OCI-LY3 (cell line): Measurements from ENCODE around the gene NLRC3.

Source experiments
- H2AFZ ChIP-seq: fragments of 200-600, 300-600 bp; shearing (Covaris generic); 2 replicates; pipeline ENCODE4 v1.6.0; 2014; ENCODE audit warnings: antibody characterized with exemption, low read depth, low read length
- H3K27ac ChIP-seq: fragments of 200-600, 300-600 bp; sonication (generic); 2 replicates; pipeline ENCODE4 v1.5.1; 2014; ENCODE audit warnings: mild to moderate bottlenecking, low read length, moderate library complexity, mixed read lengths
- H3K27me3 ChIP-seq: fragments of 200-600, 300-600 bp; sonication (generic); 2 replicates; pipeline ENCODE4 v1.6.1; 2014; ENCODE audit warnings: low read depth, low read length, mixed read lengths
- H3K36me3 ChIP-seq: fragments of 200-600, 300-600 bp; sonication (generic); replicated peaks from 2 replicates; pipeline ENCODE3; 2014; ENCODE audit warnings: low read depth, low read length, mixed read lengths
- H3K4me1 ChIP-seq: fragments of 300-600, 200-600 bp; sonication (generic); 2 replicates; pipeline ENCODE4 v1.6.1; 2014; ENCODE audit warnings: low read length, mixed read lengths
- H3K4me2 ChIP-seq: fragments of 200-600, 300-600 bp; sonication (generic); 2 replicates; pipeline ENCODE4 v1.6.1; 2014; ENCODE audit warnings: low read length, mixed read lengths
- H3K4me3 ChIP-seq: fragments of 300-600, 200-600 bp; sonication (generic); 2 replicates; pipeline ENCODE4 v1.5.1; 2014; ENCODE audit warnings: antibody characterized with exemption, mild to moderate bottlenecking, low read length, moderate library complexity
- H3K79me2 ChIP-seq: fragments of 300-600, 200-600 bp; shearing (Covaris generic); 2 replicates; pipeline ENCODE4 v1.6.1; 2014; ENCODE audit warnings: mild to moderate bottlenecking, low read length, mixed read lengths
- H3K9ac ChIP-seq: fragments of 300-600, 200-600 bp; shearing (Covaris generic); 2 replicates; pipeline ENCODE4 v1.6.0; 2014; ENCODE audit warnings: mild to moderate bottlenecking, low read length, moderate library complexity
- H3K9me3 ChIP-seq: fragments of 200-600, 300-600 bp; shearing (Covaris generic); 2 replicates; pipeline ENCODE4 v1.6.1; 2014; ENCODE audit warnings: low read length, mixed read lengths; ENCODE audit not compliant: insufficient read depth
- H4K20me1 ChIP-seq: fragments of 200-600, 300-600 bp; sonication (generic); 2 replicates; pipeline ENCODE4 v1.6.1; 2016; ENCODE audit warnings: low read length, mixed read lengths; ENCODE audit not compliant: insufficient read depth
- EZH2phosphoT487 ChIP-seq: fragments of 200-600 bp; shearing (Covaris generic); IDR thresholded peaks from 2 replicates; pipeline ENCODE4 v1.6.1; 2018; ENCODE audit warnings: antibody characterized with exemption, mixed run types, low read depth
- TF ChIP-seq, protein P1 (sequence below): fragments of 200-600, 300-600 bp; sonication (generic); IDR thresholded peaks from 2 replicates; pipeline ENCODE4 v1.5.1; 2014; ENCODE audit warnings: antibody characterized with exemption, low read length, low read depth

NLRC3 gene

GRCh38 chr16:3548445-3548844 is 28.8 kb downstream of the NLRC3 start:
- Histone ChIP-seq H2AFZ (no peak overlapping the region), H3K27me3 (no peaks in the 10 kb centered on the region), H3K4me1 (no peaks in the 10 kb centered on the region), H3K4me2 (no peak overlapping the region), H3K4me3 (no peak overlapping the region), H3K9me3 (no peaks in the 10 kb centered on the region), H4K20me1 (no peaks in the 10 kb centered on the region), H3K27ac (no peak overlapping the region), H3K9ac (no peak overlapping the region), H3K36me3 (no peaks in the 10 kb centered on the region), H3K79me2 (no peaks in the 10 kb centered on the region)
- TF ChIP-seq EZH2phosphoT487: no peak
- TF ChIP-seq, protein P1, sequence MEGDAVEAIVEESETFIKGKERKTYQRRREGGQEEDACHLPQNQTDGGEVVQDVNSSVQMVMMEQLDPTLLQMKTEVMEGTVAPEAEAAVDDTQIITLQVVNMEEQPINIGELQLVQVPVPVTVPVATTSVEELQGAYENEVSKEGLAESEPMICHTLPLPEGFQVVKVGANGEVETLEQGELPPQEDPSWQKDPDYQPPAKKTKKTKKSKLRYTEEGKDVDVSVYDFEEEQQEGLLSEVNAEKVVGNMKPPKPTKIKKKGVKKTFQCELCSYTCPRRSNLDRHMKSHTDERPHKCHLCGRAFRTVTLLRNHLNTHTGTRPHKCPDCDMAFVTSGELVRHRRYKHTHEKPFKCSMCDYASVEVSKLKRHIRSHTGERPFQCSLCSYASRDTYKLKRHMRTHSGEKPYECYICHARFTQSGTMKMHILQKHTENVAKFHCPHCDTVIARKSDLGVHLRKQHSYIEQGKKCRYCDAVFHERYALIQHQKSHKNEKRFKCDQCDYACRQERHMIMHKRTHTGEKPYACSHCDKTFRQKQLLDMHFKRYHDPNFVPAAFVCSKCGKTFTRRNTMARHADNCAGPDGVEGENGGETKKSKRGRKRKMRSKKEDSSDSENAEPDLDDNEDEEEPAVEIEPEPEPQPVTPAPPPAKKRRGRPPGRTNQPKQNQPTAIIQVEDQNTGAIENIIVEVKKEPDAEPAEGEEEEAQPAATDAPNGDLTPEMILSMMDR: no peak

- no peak overlapping the region for H3K4me2 ChIP-seq
- H3K9ac ChIP-seq: no peak overlapping the region
- no peak overlapping the region for H3K4me3 ChIP-seq
- H3K79me2 ChIP-seq: no peaks in the 10 kb centered on the region
- no peaks in the 10 kb centered on the region for H3K4me1 ChIP-seq
- H2AFZ ChIP-seq: no peak overlapping the region
- TF ChIP-seq, protein P1: no peak
- TF ChIP-seq EZH2phosphoT487: no peak
- H4K20me1 ChIP-seq: no peaks in the 10 kb centered on the region
- no peaks in the 10 kb centered on the region for H3K27me3 ChIP-seq
- no peaks in the 10 kb centered on the region for H3K9me3 ChIP-seq
- H3K36me3 ChIP-seq: no peaks in the 10 kb centered on the region
- no peak overlapping the region for H3K27ac ChIP-seq
These were observed 30.1 kb downstream of the NLRC3 start for GRCh38 chr16:3546986-3547682.

DNA sequence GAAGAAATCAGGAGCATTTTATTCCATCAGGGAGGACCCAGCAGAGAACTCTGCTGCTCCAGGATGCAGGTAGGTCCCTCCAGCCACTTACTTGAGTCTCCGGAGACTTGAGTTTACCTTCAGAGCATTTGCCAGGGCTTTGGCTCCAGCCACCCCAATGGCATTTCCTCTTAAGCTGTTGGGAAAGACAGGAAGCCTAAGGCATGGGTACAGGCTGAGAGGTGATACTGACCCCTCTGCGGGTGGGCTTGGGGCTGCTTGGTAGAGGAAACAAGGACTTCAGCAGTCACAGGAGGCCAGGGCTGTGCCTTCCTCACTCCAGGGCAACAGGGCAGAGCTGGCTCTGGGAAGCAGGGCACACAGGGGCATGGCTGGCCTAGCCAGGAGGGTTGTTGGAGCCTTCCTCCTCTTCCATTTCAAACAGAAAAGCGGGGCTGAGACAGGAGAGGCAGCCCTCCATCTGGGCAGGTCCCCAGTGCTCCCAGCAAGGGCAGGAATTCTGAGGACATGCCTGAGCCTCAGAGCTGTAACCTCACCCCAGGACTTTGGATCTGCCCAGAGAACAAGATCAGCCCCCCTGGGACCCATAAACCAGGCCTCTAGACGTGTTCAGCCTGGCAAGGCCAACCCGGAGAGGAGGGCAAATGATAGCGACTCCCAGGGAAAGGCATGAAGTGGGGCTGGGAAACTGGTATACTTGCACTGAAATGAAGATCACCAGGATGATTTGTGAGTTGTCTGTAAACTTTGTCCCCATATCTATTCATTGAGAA is 34.4 kb downstream of the NLRC3 start:
- Histone ChIP-seq H3K79me2 (no peaks in the 10 kb centered on the region), H3K27me3 (no peaks in the 10 kb centered on the region), H4K20me1 (no peaks in the 10 kb centered on the region), H3K27ac (no peak overlapping the region), H3K4me2 (no peak overlapping the region), H2AFZ (no peak overlapping the region), H3K4me3 (no peak overlapping the region), H3K4me1 (no peaks in the 10 kb centered on the region), H3K36me3 (no peaks in the 10 kb centered on the region), H3K9me3 (no peaks in the 10 kb centered on the region), H3K9ac (no peak overlapping the region)
- no peak for TF ChIP-seq EZH2phosphoT487
- TF ChIP-seq, protein P1: no peak

DNA sequence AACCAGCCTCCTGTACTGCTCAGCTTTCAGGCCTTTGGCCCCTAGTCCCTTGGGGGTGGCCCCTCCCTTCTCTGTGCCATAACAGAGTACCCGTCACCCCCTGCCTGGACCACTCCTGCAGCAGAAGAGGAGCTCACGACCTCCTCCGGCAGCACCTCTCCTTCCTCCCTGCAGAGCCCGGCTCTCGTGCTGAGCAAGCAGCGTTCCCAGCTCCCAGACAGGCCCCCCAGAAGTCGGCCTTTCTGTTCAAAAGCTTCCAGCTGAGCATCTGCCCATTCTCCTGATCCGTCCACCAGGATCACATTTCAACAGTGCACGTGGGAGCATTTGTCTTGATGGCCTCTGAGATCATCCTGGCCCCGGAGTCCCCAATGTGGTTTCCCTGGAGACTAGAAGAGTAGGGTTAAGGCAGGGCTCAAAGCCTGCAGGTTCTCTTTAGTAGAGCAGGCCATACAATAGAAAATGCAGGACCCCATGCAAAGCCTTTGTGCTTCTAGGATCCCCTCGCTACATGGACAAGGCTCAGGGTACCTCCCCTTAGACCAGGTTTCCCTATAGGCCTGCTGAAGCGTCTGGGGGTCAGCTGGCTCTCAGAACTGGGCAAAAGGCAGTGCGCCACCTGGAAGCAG is 35.6 kb downstream of the NLRC3 start:
- H2AFZ ChIP-seq: no peak overlapping the region
- H3K36me3 ChIP-seq: peaks cover 3% of the 10 kb centered on the region
- H3K4me3 ChIP-seq: no peak overlapping the region
- no peaks in the 10 kb centered on the region for H3K9me3 ChIP-seq
- H3K4me2 ChIP-seq: no peak overlapping the region
- no peak overlapping the region for H3K9ac ChIP-seq
- H3K4me1 ChIP-seq: no peaks in the 10 kb centered on the region
- no peak for TF ChIP-seq EZH2phosphoT487
- TF ChIP-seq, protein P1: no peak
- H3K27me3 ChIP-seq: no peaks in the 10 kb centered on the region
- no peaks in the 10 kb centered on the region for H3K79me2 ChIP-seq
- H4K20me1 ChIP-seq: no peaks in the 10 kb centered on the region
- H3K27ac ChIP-seq: no peak overlapping the region
